NCI-H1048 (cell line): ENCODE results near the gene LRRC32.

Source experiments
- DNase-seq: peaks from one replicate; lab custom pipeline; 2025; lab: John Stamatoyannopoulos, UW

The LRRC32 gene

GRCh38 chr11:76699451-76700091, 29.0 kb upstream of the LRRC32 start:
- no peak for DNase-seq

DNA sequence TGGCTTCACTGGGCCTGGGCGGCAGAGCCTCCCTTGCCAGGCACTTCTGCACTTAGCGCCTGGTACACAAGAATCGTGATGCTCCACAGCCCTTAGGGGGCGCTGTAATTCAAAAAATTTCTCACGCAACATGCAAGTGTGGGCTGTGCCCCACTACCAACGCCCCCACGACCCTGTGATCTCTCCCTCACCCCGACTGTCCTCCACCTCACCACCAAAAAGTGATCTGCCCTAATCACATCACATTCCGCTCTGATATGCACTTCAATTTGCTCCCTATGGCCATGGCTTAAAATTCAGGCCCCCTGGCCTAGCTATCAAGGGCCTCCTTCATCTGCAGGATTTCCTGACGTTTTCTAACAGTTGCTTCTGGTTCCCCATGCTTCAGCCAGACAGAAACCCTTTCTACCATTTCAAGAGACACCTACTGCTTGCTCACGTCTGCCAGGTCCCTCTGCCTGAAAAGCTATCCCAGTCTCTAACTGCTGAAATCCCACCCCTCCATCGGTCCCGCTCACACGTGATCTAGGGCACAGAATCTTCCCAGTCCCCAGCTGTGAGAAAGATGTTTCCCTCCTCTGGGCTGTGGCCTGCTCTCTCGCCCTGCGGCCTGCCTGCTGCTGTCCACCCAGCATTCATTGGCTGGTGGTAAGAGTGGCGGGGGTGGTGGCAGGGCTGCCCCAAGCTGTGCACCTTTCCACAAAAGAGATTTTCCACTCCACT, 27.9 kb upstream of the LRRC32 start:
- no peak for DNase-seq

GRCh38 chr11:76696756-76697155, 26.2 kb upstream of the LRRC32 start:
- no peak for DNase-seq

DNA sequence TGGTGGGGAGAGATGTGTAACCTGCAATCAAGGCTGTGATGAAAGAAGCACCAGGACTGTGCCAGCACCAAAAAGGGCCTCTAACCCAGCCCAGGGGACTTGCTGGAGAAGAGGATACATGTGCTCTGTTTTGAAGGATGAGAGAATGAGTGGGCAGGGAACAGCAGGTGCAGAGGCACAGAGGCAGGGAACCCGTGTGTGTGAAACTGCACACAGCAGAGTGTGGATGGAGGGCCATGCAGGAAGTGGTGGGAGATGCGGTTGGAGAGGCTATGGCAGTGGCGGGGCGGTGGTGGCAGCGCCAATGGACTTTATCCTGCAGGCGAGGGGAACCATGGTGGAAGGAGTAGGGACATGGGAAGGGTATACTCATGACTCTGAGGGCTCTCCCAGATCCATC, 25.2 kb upstream of the LRRC32 start:
- DNase-seq = no peak

- DNase-seq = no peak
Measured at GRCh38 chr11:76695133-76695532, 24.6 kb upstream of the LRRC32 start.

GRCh38 chr11:76694664-76695063, 24.1 kb upstream of the LRRC32 start:
- no peak for DNase-seq

- DNase-seq = no peak
Measured at GRCh38 chr11:76693806-76694205, 23.3 kb upstream of the LRRC32 start.

DNA sequence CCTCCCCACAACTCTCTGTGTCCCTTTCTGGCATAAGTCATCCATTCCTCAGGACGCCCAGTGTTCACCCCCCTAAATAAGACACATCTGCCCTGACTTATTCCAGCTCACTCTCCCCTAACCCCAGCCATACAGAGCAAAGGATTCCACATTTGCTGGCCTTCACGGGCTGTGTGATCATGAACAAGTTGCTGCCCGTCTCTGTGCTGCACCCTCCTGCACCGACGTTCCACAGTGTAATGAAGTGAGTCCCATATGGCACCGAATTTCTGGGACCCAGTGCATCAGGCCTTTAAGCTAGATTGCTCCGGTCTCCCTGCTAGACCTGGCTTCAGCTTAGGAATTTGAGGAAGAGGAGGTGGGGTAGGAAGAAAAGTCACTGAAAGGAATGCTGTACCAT, 22.4 kb upstream of the LRRC32 start:
- no peak for DNase-seq

DNA sequence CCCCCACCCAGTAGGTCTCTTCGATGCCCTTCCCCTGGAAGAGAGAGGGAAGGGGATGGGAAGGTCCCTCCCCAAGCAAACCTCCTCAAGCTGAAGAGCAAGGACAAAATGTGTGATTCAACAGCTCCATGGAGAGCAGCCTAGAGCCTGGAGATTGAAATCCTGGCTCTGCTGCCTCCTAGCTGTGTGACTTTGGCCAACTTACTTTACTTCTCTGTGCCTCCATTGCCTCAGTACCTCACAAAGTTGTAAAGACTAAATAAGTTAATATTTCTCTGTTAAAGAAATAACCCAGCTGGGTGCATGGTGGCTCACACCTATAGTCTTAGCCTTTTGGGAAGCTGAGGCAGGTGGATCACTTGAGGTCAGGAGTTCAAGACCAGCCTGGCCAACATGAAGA, 21.1 kb upstream of the LRRC32 start:
- no peak for DNase-seq

- DNase-seq = no peak
Measured at GRCh38 chr11:76690736-76691135, 20.2 kb upstream of the LRRC32 start.

DNA sequence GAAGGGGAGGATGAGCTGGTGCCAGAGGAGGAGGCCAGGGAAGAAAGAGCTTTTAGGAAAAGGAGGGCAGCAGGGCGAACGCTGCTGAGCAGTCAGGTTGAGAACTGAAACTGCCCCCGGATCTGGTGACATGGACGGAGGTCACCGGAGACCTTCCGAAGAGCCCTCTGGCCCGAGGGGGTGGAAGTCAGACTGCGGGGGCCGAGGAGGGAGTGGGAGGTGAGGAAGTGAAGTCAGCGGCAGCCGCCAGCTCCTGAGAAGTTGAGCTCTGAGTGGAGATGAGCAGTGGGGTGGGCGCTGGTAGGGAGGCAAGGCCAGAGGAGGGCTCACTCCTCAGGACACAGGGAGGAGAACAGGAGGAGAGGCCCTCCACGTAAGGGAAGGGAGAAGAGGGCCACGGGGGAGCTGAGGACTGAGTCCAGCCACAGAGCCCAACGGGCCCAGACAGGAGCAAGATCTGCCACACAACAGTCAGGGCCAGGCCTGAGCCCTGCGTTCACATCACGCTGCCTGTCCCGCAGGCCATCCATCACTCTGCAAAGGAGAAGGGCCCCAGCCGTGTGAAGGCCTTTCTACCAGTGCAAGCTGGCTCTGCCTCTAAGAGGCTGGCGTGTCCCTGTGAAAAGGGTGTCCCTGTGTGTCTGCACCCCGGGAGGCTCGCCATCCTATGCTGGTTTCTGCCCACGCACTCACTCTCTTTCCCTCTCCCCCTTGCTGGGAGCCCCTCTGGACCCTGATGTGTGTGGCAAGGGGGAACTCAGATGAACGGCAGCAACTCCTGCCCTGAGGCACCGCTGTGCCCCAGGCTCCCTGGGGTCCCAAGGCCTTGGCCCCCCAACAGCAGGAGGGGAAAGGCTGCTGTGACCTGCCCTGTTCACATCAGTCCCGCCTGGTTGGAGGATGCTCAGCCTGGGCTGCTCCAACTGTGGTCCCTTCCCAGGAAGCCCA, 19.0 kb upstream of the LRRC32 start:
- no peak for DNase-seq

DNA sequence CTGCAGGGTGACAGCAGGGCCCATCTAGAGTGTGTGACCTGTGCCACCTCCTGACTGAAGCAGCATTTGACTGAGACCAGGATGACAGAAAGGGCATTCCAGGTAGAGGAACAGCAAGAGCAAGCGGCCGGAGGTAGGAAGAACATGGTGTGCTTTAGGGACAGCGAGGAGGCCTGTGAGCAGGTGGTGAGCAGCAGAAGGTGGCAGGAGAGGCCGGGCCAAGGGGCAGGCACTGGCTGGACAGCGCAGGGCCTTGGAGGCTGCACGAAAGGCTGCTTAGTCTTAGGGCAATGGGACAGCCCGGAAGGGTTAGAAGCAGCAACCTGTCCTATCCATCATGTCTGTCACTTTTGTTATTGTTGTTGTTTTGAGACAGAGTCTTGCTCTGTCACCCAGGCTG, 17.6 kb upstream of the LRRC32 start:
- DNase-seq = no peak

GRCh38 chr11:76686261-76687079, 15.9 kb upstream of the LRRC32 start:
- DNase-seq = no peak

DNA sequence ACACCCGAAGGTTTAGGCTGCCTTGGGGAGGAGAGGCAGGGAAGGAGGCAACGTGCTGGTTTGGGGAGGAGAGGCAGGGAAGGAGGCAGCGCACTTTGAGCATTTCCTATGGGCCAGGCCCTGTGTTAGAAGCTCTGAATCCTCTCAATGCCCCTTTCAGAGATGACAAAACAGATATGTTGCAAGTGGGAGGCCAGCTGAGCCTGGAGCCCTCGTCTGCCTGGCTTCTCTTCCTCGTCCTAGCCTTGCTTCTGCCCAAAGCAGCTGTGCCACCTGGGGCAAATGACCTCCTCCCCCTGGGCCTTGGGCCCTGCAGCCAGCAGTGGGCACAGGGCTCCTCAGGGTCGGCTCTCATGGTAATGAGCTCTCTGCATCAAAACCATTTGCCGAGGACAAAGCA, 15.3 kb upstream of the LRRC32 start:
- DNase-seq = no peak

DNA sequence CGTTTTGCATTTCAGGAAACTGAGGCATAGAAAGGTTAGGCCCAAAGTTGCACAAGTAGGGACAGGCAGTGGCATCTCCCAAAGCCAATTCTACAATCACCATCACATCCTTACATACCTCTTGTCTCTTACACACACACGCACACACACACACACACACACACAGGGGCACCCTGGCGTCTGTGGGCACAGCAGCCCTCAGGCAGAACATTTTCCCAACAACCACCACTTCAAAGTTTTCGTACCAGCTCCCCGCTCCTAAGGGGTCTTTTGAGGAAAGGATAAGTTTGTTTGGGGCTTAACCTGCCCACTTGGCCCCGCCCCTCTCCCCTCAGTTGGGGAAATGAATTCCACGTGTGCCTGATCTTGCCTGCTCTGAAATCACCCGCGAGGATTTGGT, 14.7 kb upstream of the LRRC32 start:
- no peak for DNase-seq

DNA sequence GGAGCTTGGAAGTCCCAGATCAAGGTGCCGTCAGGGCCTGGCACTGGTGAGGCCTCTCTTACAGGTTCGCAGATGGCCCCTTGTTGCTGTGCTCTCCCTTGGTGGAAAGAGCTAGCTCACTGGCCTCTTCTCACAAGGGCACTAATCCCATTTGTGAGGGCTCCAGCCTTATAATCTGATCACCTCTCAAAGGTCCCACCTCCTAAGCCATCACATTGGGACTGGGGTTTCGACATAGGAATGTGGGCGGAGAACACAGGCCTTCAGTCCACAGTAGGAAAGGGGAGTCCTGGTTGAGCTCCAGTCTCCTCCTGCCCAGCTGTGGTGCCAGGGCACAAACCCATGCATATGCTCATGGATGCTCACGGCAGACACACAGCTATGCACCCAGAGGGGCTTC, 14.0 kb upstream of the LRRC32 start:
- DNase-seq = no peak

DNA sequence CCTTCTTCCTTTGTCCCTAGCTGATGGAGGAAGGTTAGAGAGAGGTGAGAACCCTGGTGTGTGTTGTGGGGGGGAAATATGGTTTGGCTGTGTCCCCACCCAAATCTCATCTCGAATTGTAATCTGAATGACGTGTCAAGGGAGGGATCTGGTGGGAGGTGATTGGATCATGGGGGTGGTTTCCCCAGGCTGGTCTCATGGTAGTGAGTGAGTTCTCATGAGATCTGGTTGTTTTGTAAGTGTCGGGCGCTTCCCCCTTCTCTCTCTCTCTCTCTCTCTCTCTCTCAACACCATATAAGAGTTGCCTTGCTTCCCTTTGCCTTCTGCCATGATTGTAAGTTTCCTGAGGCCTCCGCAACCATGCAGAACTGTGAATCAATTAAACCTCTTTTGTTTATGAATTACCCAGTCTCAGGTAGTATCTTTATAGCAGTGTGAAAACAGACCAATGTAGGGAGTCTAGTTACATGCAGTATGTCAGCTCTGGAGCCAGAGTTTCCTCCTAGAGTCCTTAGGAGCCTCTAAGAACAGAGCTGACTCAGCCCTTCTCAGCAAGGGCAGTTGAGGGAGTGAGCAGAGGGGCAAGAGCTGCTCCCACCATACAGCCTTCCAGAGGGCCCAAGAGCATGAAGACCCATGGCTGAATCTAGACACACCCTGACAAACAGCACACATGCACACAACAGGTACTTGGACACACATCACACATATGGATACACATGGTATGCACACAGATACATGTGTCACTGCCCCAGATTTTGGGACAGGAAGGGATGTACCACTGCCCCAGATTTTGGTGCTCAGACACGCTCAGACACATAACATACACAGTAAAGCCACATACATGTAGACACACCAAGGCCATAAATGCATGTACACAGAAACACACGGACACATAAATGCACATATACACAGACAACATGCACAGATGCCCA, 12.9 kb upstream of the LRRC32 start:
- DNase-seq = no peak

GRCh38 chr11:76682684-76683083, 12.1 kb upstream of the LRRC32 start:
- no peak for DNase-seq

- DNase-seq = no peak
Measured at GRCh38 chr11:76682106-76682505, 11.6 kb upstream of the LRRC32 start.

DNA sequence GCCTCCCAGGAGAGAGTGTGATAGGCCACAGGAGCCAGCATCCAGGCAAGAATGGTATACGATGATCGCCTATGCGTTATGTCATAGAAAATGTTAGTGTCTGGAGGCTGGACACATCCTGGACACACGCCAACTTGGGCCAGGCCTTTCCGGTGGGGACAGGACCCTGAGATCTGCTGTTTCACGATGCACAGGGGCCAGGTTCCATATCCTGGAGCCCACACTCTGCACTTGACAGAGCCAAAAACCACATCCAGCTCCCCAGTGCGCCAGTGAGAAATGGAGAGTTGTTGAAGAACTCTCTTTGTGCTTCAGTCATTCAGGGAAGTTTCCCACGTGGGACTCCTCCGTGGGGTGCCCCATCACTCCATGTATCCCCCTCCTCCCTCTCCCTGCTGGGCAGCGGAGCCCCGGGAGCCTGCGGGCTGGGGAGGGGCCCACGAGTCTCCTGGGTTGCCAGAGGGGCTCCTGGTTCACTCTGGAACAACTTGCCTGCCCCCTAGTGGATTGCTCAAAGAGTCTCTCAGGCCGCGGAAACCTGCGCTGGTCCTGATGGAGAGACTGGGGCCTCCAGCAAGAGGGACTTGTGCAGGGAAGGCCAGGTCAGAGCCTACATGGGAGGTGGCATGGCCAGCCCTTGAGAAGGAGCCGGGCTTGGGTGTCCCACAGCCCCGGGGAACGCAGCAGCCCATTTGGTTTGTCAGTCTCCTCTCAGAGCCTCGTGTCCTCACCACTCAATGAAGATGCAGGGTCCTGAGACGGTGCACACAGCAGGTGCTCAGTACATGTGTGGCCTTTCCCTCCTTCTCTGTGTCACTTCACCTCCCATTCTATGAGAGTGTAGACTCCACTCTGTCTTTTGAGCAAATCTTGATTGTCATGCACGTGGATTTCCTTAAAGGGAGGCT, 10.2 kb upstream of the LRRC32 start:
- no peak for DNase-seq
